ENCODE data around the gene COPG1.

The COPG1 gene

DNA sequence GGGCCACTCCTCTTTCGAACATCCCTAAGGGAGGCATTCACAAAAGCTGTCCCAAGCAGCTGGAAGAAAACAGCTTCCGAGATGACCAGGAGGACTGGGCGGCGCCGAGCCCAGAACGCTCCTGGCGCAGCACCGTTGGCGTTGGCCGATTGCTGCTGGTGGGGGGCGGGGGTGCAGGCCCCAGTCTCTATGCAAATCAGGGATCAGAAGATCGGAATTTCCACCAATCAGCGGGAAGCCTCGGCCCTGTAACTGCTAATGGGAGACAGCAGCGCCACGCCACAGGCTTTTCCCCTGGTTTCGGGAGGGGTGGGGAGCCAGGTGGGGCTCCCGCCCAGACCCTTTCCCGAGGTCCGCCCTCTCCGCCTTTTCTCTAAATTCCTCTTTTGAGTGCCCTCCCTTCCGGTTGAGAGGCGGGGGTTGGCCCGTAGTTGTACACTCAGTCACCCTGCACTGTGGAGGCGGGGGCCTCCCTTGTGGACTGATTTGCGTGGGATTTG is 56.2 kb downstream of the COPG1 start:
- TF ChIP-seq CREB1 (IDR thresholded peaks at IDR 0.05; ENCODE audit: low read depth), result no peak
- no peak for TF ChIP-seq EGR1 (IDR thresholded peaks at IDR 0.05)
- TF ChIP-seq NFIC (IDR thresholded peaks at IDR 0.05), result no peak
- TF ChIP-seq, protein P1, sequence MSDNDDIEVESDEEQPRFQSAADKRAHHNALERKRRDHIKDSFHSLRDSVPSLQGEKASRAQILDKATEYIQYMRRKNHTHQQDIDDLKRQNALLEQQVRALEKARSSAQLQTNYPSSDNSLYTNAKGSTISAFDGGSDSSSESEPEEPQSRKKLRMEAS (IDR thresholded peaks at IDR 0.05), result no peak
- no peak for TF ChIP-seq FOXM1 (IDR thresholded peaks at IDR 0.05; ENCODE audit: borderline replicate concordance, low read depth)
- TF ChIP-seq TEAD4 (IDR thresholded peaks at IDR 0.05), result no peak
- no peak for TF ChIP-seq TAF1 (IDR thresholded peaks at IDR 0.05; ENCODE audit: low read depth)
- no peak for TF ChIP-seq EP300 (IDR thresholded peaks at IDR 0.05; ENCODE audit: borderline replicate concordance)
- TF ChIP-seq, protein P2, sequence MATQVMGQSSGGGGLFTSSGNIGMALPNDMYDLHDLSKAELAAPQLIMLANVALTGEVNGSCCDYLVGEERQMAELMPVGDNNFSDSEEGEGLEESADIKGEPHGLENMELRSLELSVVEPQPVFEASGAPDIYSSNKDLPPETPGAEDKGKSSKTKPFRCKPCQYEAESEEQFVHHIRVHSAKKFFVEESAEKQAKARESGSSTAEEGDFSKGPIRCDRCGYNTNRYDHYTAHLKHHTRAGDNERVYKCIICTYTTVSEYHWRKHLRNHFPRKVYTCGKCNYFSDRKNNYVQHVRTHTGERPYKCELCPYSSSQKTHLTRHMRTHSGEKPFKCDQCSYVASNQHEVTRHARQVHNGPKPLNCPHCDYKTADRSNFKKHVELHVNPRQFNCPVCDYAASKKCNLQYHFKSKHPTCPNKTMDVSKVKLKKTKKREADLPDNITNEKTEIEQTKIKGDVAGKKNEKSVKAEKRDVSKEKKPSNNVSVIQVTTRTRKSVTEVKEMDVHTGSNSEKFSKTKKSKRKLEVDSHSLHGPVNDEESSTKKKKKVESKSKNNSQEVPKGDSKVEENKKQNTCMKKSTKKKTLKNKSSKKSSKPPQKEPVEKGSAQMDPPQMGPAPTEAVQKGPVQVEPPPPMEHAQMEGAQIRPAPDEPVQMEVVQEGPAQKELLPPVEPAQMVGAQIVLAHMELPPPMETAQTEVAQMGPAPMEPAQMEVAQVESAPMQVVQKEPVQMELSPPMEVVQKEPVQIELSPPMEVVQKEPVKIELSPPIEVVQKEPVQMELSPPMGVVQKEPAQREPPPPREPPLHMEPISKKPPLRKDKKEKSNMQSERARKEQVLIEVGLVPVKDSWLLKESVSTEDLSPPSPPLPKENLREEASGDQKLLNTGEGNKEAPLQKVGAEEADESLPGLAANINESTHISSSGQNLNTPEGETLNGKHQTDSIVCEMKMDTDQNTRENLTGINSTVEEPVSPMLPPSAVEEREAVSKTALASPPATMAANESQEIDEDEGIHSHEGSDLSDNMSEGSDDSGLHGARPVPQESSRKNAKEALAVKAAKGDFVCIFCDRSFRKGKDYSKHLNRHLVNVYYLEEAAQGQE (IDR thresholded peaks at IDR 0.05; ENCODE audit: low read depth), result no peak
- TF ChIP-seq CEBPB (IDR thresholded peaks at IDR 0.05), result no peak
- TF ChIP-seq, protein P3, sequence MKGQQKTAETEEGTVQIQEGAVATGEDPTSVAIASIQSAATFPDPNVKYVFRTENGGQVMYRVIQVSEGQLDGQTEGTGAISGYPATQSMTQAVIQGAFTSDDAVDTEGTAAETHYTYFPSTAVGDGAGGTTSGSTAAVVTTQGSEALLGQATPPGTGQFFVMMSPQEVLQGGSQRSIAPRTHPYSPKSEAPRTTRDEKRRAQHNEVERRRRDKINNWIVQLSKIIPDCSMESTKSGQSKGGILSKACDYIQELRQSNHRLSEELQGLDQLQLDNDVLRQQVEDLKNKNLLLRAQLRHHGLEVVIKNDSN (IDR thresholded peaks at IDR 0.05), result no peak
- TF ChIP-seq YY1 (IDR thresholded peaks at IDR 0.05; ENCODE audit: low read depth), result no peak
- no peak for TF ChIP-seq ZBTB7A (IDR thresholded peaks at IDR 0.05; ENCODE audit: low read depth)
- no peak for TF ChIP-seq RAD21 (IDR thresholded peaks at IDR 0.05; ENCODE audit: low read depth)
- TF ChIP-seq TCF12 (IDR thresholded peaks at IDR 0.05; ENCODE audit: low read depth), result no peak

DNA sequence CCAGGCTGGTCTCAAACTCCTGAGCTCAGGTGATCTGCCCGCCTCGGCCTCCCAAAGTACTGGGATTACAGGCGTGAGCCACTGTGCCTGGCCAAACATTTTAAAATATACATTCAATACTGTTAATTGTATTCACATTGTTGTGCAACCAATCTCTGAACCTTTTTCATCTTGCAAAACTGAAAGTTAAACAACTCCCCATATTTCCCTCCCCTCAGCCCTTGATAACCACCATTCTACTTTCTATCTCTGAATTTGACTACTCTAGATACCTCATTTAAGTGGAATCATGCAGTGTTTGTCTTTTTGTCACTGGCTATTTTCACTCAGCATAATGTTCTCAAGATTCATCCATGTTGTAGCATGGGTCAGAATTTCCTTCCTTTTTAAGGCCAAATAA is 59.2 kb downstream of the COPG1 start:
- TF ChIP-seq TAF1 (IDR thresholded peaks at IDR 0.05; ENCODE audit: low read depth), result no peak
- no peak for TF ChIP-seq ZBTB7A (IDR thresholded peaks at IDR 0.05; ENCODE audit: low read depth)
- TF ChIP-seq NFIC (IDR thresholded peaks at IDR 0.05), result no peak
- no peak for TF ChIP-seq CREB1 (IDR thresholded peaks at IDR 0.05; ENCODE audit: low read depth)
- no peak for TF ChIP-seq TEAD4 (IDR thresholded peaks at IDR 0.05)
- TF ChIP-seq, protein P2 (IDR thresholded peaks at IDR 0.05; ENCODE audit: low read depth), result no peak
- no peak for TF ChIP-seq RAD21 (IDR thresholded peaks at IDR 0.05; ENCODE audit: low read depth)
- TF ChIP-seq, protein P1 (IDR thresholded peaks at IDR 0.05), result no peak
- TF ChIP-seq EGR1 (IDR thresholded peaks at IDR 0.05), result no peak
- TF ChIP-seq CEBPB (IDR thresholded peaks at IDR 0.05), result no peak
- TF ChIP-seq YY1 (IDR thresholded peaks at IDR 0.05; ENCODE audit: low read depth), result no peak
- TF ChIP-seq, protein P3 (IDR thresholded peaks at IDR 0.05), result no peak
- TF ChIP-seq FOXM1 (IDR thresholded peaks at IDR 0.05; ENCODE audit: borderline replicate concordance, low read depth), result no peak
- no peak for TF ChIP-seq EP300 (IDR thresholded peaks at IDR 0.05; ENCODE audit: borderline replicate concordance)
- no peak for TF ChIP-seq TCF12 (IDR thresholded peaks at IDR 0.05; ENCODE audit: low read depth)

DNA sequence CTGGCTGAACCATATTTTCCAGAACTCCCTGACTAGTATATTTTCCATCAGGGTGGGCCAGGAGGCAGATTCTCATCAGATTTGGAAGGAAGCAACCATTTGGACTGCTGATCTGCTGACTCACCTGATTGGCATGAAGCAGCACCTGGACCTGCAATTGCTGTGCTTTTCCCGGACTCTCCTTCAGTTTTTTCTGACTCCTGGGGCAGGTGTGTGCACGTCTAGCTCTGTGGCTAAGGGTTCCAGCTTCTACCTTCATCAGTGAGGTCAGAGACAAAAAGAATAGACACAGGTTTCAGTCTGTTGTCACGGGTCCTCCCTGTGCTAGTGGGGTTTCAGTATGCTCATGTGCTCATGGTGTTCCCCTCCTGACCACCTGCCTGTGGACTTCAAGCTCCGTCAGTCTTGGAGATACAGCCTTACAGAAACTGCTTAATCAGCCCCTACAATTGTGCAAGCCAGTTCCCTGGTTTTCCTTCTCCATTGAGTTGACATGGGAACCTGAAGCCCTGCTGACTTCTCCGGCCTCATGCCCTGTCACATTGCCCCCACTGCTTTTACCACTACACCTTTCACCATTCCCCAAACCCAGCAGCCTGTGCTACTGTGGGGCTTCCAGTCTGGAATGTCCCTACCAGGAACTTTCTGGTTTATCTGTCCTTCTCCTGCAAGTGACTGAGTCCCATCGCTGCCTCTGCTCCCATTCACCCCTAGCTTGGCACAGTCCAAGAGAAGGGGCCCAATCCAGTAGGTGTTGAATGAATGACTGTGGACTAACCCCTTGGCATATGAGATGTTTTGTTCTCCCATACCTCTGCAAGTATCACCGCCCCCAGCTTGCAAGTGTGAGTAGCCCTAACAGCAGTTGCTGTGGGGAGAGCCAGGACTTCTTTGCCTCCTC is 61.0 kb downstream of the COPG1 start:
- TF ChIP-seq TAF1 (IDR thresholded peaks at IDR 0.05; ENCODE audit: low read depth) (no peak), CREB1 (IDR thresholded peaks at IDR 0.05; ENCODE audit: low read depth) (no peak), TCF12 (IDR thresholded peaks at IDR 0.05; ENCODE audit: low read depth) (no peak), TEAD4 (IDR thresholded peaks at IDR 0.05) (no peak), EP300 (IDR thresholded peaks at IDR 0.05; ENCODE audit: borderline replicate concordance) (no peak), ZBTB7A (IDR thresholded peaks at IDR 0.05; ENCODE audit: low read depth) (no peak), RAD21 (IDR thresholded peaks at IDR 0.05; ENCODE audit: low read depth) (no peak), NFIC (IDR thresholded peaks at IDR 0.05) (no peak), EGR1 (IDR thresholded peaks at IDR 0.05) (no peak), CEBPB (IDR thresholded peaks at IDR 0.05) (no peak)
- TF ChIP-seq, protein P1 (IDR thresholded peaks at IDR 0.05), result no peak
- TF ChIP-seq, protein P3 (IDR thresholded peaks at IDR 0.05), result no peak
- TF ChIP-seq, protein P2 (IDR thresholded peaks at IDR 0.05; ENCODE audit: low read depth), result no peak
